Liver (tissue), 9 donors: ENCODE measurements around the gene MMS19. TPM values are rescaled to one million over a fixed set of nuclear protein-coding genes. Genes with fewer than 3 reads are reported as not detected.

Source experiments
- DNase-seq: peaks from one replicate; pipeline ENCODE4 v3.0.0-alpha.2; 2017; ENCODE audit warnings: low spot score
- H3K27ac ChIP-seq, 2 donors: one replicate each; pipeline ENCODE4 v1.7.0; 2013; ENCODE audit warnings: inconsistent platforms in 2 of 2, low read length in 2 of 2, control low read depth in 1 of 2, low read depth in 1 of 2, mild to moderate bottlenecking in 1 of 2
- H3K27me3 ChIP-seq, 4 donors: one replicate each; pipeline versions ENCODE4 v1.6.1 to v1.7.0; 2013; ENCODE audit warnings: low read length in 3 of 4, inconsistent platforms in 1 of 4, mild to moderate bottlenecking in 1 of 4, moderate library complexity in 1 of 4; ENCODE audit not compliant: control insufficient read depth in 4 of 4, insufficient read depth in 4 of 4
- H3K36me3 ChIP-seq, 4 donors: one replicate each; pipeline versions ENCODE4 v1.6.1 to v1.7.0; 2013; ENCODE audit warnings: low read length in 3 of 4, mild to moderate bottlenecking in 3 of 4, low read depth in 1 of 4, moderate library complexity in 1 of 4; ENCODE audit not compliant: control insufficient read depth in 4 of 4, insufficient read depth in 3 of 4
- H3K4me1 ChIP-seq, 4 donors: one replicate each; pipeline versions ENCODE4 v1.6.1 to v1.7.0; 2013; ENCODE audit warnings: low read length in 3 of 4, mild to moderate bottlenecking in 3 of 4, moderate library complexity in 1 of 4; ENCODE audit not compliant: control insufficient read depth in 4 of 4, insufficient read depth in 4 of 4
- H3K4me3 ChIP-seq, 3 donors: one replicate each; pipeline versions ENCODE4 v1.6.1 to v1.7.0; 2013; ENCODE audit warnings: low read length in 3 of 3, control low read depth in 1 of 3, low read depth in 1 of 3, mild to moderate bottlenecking in 1 of 3
- H3K9ac ChIP-seq, 2 donors: one replicate each; pipeline ENCODE4 v1.7.0; 2013; ENCODE audit warnings: low read length in 2 of 2, mild to moderate bottlenecking in 2 of 2, moderate library complexity in 2 of 2, control low read depth in 1 of 2, low read depth in 1 of 2
- H3K9me3 ChIP-seq, 4 donors: one replicate each; pipeline versions ENCODE4 v1.6.1 to v1.7.0; 2013; ENCODE audit warnings: low read length in 3 of 4; ENCODE audit not compliant: control insufficient read depth in 4 of 4
- ATF3 ChIP-seq: IDR thresholded peaks from 2 replicates; pipeline ENCODE4 v1.6.1; 2016; ENCODE audit warnings: antibody characterized with exemption
- CTCF ChIP-seq: fragments of 150-350 bp; IDR thresholded peaks from 2 replicates; pipeline ENCODE4 v1.5.1; 2017; ENCODE audit warnings: improper control_type of control experiment, low read depth, low read length; ENCODE audit not compliant: missing input control
- EGR1 ChIP-seq, 2 donors: IDR thresholded peaks; 2 replicates each; pipeline ENCODE4 v1.6.1; 2016 to 2018; ENCODE audit warnings: antibody characterized with exemption in 2 of 2, low read depth in 2 of 2
- FOXA1 ChIP-seq: IDR thresholded peaks from 2 replicates; pipeline ENCODE4 v1.6.1; 2016; ENCODE audit warnings: antibody characterized with exemption
- FOXA2 ChIP-seq: IDR thresholded peaks from 2 replicates; pipeline ENCODE4 v1.6.1; 2016; ENCODE audit warnings: antibody characterized with exemption
- GABPA ChIP-seq, 2 donors: IDR thresholded peaks in 1 of 2; conservative IDR thresholded peaks in 1 of 2; 2 replicates each; pipeline ENCODE4 v1.6.1; 2016; ENCODE audit warnings: antibody characterized with exemption in 2 of 2, mild to moderate bottlenecking in 1 of 2, moderate library complexity in 1 of 2
- HNF4A ChIP-seq, 2 donors: conservative IDR thresholded peaks; 2 replicates each; pipeline ENCODE4 v1.6.1; 2016; ENCODE audit warnings: antibody characterized with exemption in 2 of 2, mild to moderate bottlenecking in 2 of 2
- HNF4G ChIP-seq: IDR thresholded peaks from 2 replicates; pipeline ENCODE4 v1.6.1; 2016; ENCODE audit warnings: antibody characterized with exemption
- JUND ChIP-seq, 2 donors: IDR thresholded peaks; 2 replicates each; pipeline ENCODE4 v1.6.1; 2016; ENCODE audit warnings: antibody characterized with exemption in 2 of 2
- MAX ChIP-seq: IDR thresholded peaks from 2 replicates; pipeline ENCODE4 v1.6.1; 2016; ENCODE audit warnings: antibody characterized with exemption
- NR2F2 ChIP-seq: IDR thresholded peaks from 2 replicates; pipeline ENCODE4 v1.6.1; 2016; ENCODE audit warnings: antibody characterized with exemption
- RAD21 ChIP-seq, 2 donors: IDR thresholded peaks; 2 replicates each; pipeline ENCODE4 v1.6.1; 2016; ENCODE audit warnings: antibody characterized with exemption in 2 of 2, mild to moderate bottlenecking in 2 of 2
- REST ChIP-seq: IDR thresholded peaks from 2 replicates; pipeline ENCODE4 v1.6.1; 2016; ENCODE audit warnings: antibody characterized with exemption, mild to moderate bottlenecking
- RXRA ChIP-seq, 2 donors: IDR thresholded peaks; 2 replicates each; pipeline ENCODE4 v1.6.1; 2017 to 2018; ENCODE audit warnings: antibody characterized with exemption in 2 of 2, mild to moderate bottlenecking in 1 of 2
- SP1 ChIP-seq: IDR thresholded peaks from 2 replicates; pipeline ENCODE4 v1.6.1; 2018; ENCODE audit warnings: antibody characterized with exemption, mild to moderate bottlenecking
- TAF1 ChIP-seq: conservative IDR thresholded peaks from 2 replicates; pipeline ENCODE4 v1.6.1; 2016; ENCODE audit warnings: antibody characterized with exemption, mild to moderate bottlenecking
- YY1 ChIP-seq: IDR thresholded peaks from 2 replicates; pipeline ENCODE4 v1.6.1; 2016; ENCODE audit warnings: antibody characterized with exemption, mild to moderate bottlenecking
- ZBTB33 ChIP-seq: IDR thresholded peaks from 2 replicates; pipeline ENCODE4 v1.6.1; 2016; ENCODE audit warnings: antibody characterized with exemption
- WGBS: extraction: QIAGEN DNeasy Blood & Tissue Kit; methylation state at CpG from one replicate; pipeline ENCODE4 v1.1.7; 2013; 5-methylcytosine and 5-hydroxymethylcytosine counted together
- polyA plus RNA-seq, 2 donors: library from polyadenylated mRNA; stranded (reverse) in 1 of 2; unstranded in 1 of 2; fragments of 200-250 nt in 1 of 2; fragments of >200 nt in 1 of 2; fragmentation: Nextera tagmentation in 1 of 2; extraction: Ambion mirVana in 1 of 2; gene quantifications; one replicate each; pipeline versions ENCODE4 v1.2.1 to v1.2.3, GENCODE V29; 2013 to 2015
- total RNA-seq, 2 donors: library from RNA; depleted of rRNA; stranded (reverse); fragments of >200 nt; gene quantifications; one replicate each; pipeline ENCODE4 v1.2.3, GENCODE V29; 2014
- donor health status: healthy.
- donor health status: healthy.
- donor health status: healthy.
- donor health status: healthy.
- donor health status: healthy.

The MMS19 gene
- total and polyA plus RNA-seq, 4 donors, result 15.0 to 29.1 (median 24.1) TPM

- TF ChIP-seq SP1 (peak; percentile 74), ZBTB33 (no peak), YY1 (peak; percentile 40), NR2F2 (no peak), REST (no peak), RAD21 (IDR thresholded peaks at IDR 0.05) (peak in 1 of 2 donors; percentile 21), HNF4G (peak; percentile 76), JUND (IDR thresholded peaks at IDR 0.05) (peak in 1 of 2 donors; percentile 26), FOXA1 (peak; percentile 46), ATF3 (no peak), GABPA (IDR thresholded peaks at IDR 0.05 in 1 of 2, conservative IDR thresholded peaks at IDR 0.05 in 1 of 2) (no peak), RXRA (IDR thresholded peaks at IDR 0.05) (peak; percentile 42 to 63), FOXA2 (no peak), HNF4A (conservative IDR thresholded peaks at IDR 0.05) (peak; percentile 94 to 96), MAX (no peak), TAF1 (no peak), EGR1 (IDR thresholded peaks at IDR 0.05; ENCODE audit: low read depth in 2 of 2) (no peak), CTCF (no peak)
- no peak overlapping the region for H3K4me3 ChIP-seq
- no peak for DNase-seq
These were observed 17.2 kb upstream of the MMS19 start for GRCh38 chr10:97515271-97515978.

More at GRCh38 chr10:97515271-97515978, 17.2 kb upstream of the MMS19 start:
- H3K9me3 ChIP-seq, result no peaks in the 10 kb centered on the region
- H3K9ac ChIP-seq, result no peak overlapping the region
- H3K4me1 ChIP-seq, result peaks cover 4 to 14% (median 10%) of the 10 kb centered on the region in 4 donors
- H3K36me3 ChIP-seq, result no peaks in the 10 kb centered on the region
- no peak overlapping the region for H3K27ac ChIP-seq
- H3K27me3 ChIP-seq, result no peaks in the 10 kb centered on the region
- 63% methylated on average over 10 of the region's 10 CpGs for WGBS
